Activated CD8-positive, alpha-beta T cell treated with anti-CD3 and anti-CD28 coated beads for 36 hours (primary cell): ENCODE measurements around the gene XRCC3. TPM values are rescaled to one million over a fixed set of nuclear protein-coding genes. Genes with fewer than 3 reads are reported as not detected.
"Not testable (repeated sequence)": the region's sequence is repeated elsewhere in the genome, so short reads cannot be mapped to it uniquely, and the experiment has no call there.

Experiments
- ATAC-seq: fragments of 200-7000 bp; cut with Tn5 transposase; one replicate; pipeline ENCODE4 v1.10.0; 2021; ENCODE audit warnings: mild to moderate bottlenecking, moderate library complexity
- CTCF ChIA-PET: fragments of 350-600 bp; sonication (Branson Sonifier 250); formaldehyde crosslinking; loops from one replicate; lab custom pipeline; 2021; ENCODE audit warnings: antibody characterized with exemption; lab: Charles Lee
- POLR2A ChIA-PET: fragments of 350-600 bp; sonication (Branson Sonifier 250); formaldehyde crosslinking; loops from one replicate; lab custom pipeline; 2021; ENCODE audit warnings: antibody characterized with exemption; lab: Charles Lee
- DNase-seq: peaks from one replicate; pipeline ENCODE4 v3.0.0-alpha.2; 2020
- H3K27ac Mint-ChIP-seq: one replicate; pipeline ENCODE4 v1.8.0; 2021; ENCODE audit warnings: mild to moderate bottlenecking, mixed read lengths
- H3K27me3 Mint-ChIP-seq: one replicate; pipeline ENCODE4 v1.8.0; 2021; ENCODE audit warnings: mixed read lengths
- H3K36me3 Mint-ChIP-seq: one replicate; pipeline ENCODE4 v1.8.0; 2021; ENCODE audit warnings: low read depth, mixed read lengths
- H3K4me1 Mint-ChIP-seq: one replicate; pipeline ENCODE4 v1.8.0; 2021; ENCODE audit warnings: low read depth, mixed read lengths
- H3K4me3 Mint-ChIP-seq: one replicate; pipeline ENCODE4 v1.8.0; 2021; ENCODE audit warnings: mild to moderate bottlenecking, moderate library complexity, mixed read lengths
- H3K9me3 Mint-ChIP-seq: one replicate; pipeline ENCODE4 v1.8.0; 2021; ENCODE audit warnings: mixed read lengths
- CTCF ChIP-seq: fragments of 200-600 bp; IDR thresholded peaks from one replicate; pipeline ENCODE4 v1.8.0; 2022; ENCODE audit warnings: antibody characterized with exemption, mild to moderate bottlenecking
- intact Hi-C: fragments of 100-400 bp; cut with micrococcal nuclease; formaldehyde crosslinking; loops from one replicate; pipeline ENCODE4 v1.10.0; 2022
- total RNA-seq, 2 experiments: library from RNA; stranded (reverse); gene quantifications; one replicate each; pipeline ENCODE4 v1.2.3, GENCODE V29; 2021

XRCC3 gene
- total RNA-seq, 2 experiments from 2014 or later = 47.3 to 55.2 TPM

GRCh38 chr14:103657471-103657870 lies 57.8 kb downstream of the XRCC3 start:
- no peak for ATAC-seq
- CTCF ChIA-PET = interaction anchor here (1.0 to 2.3 kb wide), 4 partner anchors 11 to 253 kb away, joined by 3 to 7 read pairs (median 3); no protein-coding TSS in a partner anchor
- Mint-ChIP-seq H3K4me1 (peaks cover 4% of the 10 kb centered on the region), H3K4me3 (no peak overlapping the region), H3K36me3 (peaks cover 22% of the 10 kb centered on the region), H3K27me3 (no peaks in the 10 kb centered on the region), H3K9me3 (no peaks in the 10 kb centered on the region), H3K27ac (no peak overlapping the region)
- no peak for DNase-seq
- TF ChIP-seq CTCF = no peak
- POLR2A ChIA-PET = interaction anchor here (1.0 kb wide), 1 partner anchor 104 kb away, joined by 4 read pairs; no protein-coding TSS in a partner anchor
- intact Hi-C loops = no loop called here

- Mint-ChIP-seq H3K9me3 (no peaks in the 10 kb centered on the region), H3K36me3 (peaks cover 17% of the 10 kb centered on the region), H3K27me3 (no peaks in the 10 kb centered on the region), H3K27ac (no peak overlapping the region), H3K4me3 (no peak overlapping the region), H3K4me1 (peaks cover 4% of the 10 kb centered on the region)
- CTCF ChIA-PET = interaction anchor here (1.0 to 2.3 kb wide), 2 partner anchors 10 to 13 kb away, joined by 3 to 7 read pairs; no protein-coding TSS in a partner anchor
- ATAC-seq (no peak), DNase-seq (no peak)
- no peak for TF ChIP-seq CTCF
- intact Hi-C loops = no loop called here
- POLR2A ChIA-PET = no interaction called here
These were observed 58.5 kb downstream of the XRCC3 start for GRCh38 chr14:103656756-103657133.

GRCh38 chr14:103656031-103656755 lies 59.1 kb downstream of the XRCC3 start:
- ATAC-seq = no peak
- H3K27me3 Mint-ChIP-seq = no peaks in the 10 kb centered on the region
- intact Hi-C loops = no loop called here
- peaks cover 4% of the 10 kb centered on the region for H3K4me1 Mint-ChIP-seq
- peaks cover 17% of the 10 kb centered on the region for H3K36me3 Mint-ChIP-seq
- H3K27ac Mint-ChIP-seq = peak overlapping the region; percentile 55
- H3K4me3 Mint-ChIP-seq = no peak overlapping the region
- no peak for TF ChIP-seq CTCF
- H3K9me3 Mint-ChIP-seq = no peaks in the 10 kb centered on the region
- DNase-seq = no peak
- POLR2A ChIA-PET = no interaction called here
- CTCF ChIA-PET = interaction anchor here (0.9 to 2.3 kb wide), 3 partner anchors 8 to 13 kb away, joined by 3 to 7 read pairs (median 3); no protein-coding TSS in a partner anchor

DNA sequence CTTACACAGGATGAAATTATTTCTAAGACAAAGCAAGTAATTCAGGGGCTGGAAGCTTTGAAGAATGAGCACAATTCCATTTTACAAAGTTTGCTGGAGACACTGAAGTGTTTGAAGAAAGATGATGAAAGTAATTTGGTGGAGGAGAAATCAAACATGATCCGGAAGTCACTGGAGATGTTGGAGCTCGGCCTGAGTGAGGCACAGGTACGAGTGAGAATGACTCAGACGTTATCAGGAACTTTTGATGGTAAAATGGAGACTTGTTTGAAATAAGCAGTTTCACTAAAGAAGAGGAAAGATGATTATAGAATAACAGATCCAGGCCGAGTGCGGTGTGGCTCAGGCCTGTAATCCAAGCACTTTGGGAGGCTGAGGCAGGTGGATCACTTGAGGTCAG lies 60.6 kb downstream of the XRCC3 start:
- intact Hi-C loops = no loop called here
- Mint-ChIP-seq H3K36me3 (peaks cover 13% of the 10 kb centered on the region), H3K27me3 (no peaks in the 10 kb centered on the region), H3K4me1 (peaks cover 7% of the 10 kb centered on the region), H3K4me3 (no peak overlapping the region), H3K27ac (peak overlapping the region; percentile 4), H3K9me3 (no peaks in the 10 kb centered on the region)
- ChIA-PET CTCF (no interaction called here), POLR2A (no interaction called here)
- no peak for DNase-seq
- no peak for TF ChIP-seq CTCF
- no peak for ATAC-seq

GRCh38 chr14:103653805-103654204 lies 61.4 kb downstream of the XRCC3 start:
- no peaks in the 10 kb centered on the region for H3K9me3 Mint-ChIP-seq
- peaks cover 7% of the 10 kb centered on the region for H3K4me1 Mint-ChIP-seq
- peaks cover 8% of the 10 kb centered on the region for H3K36me3 Mint-ChIP-seq
- intact Hi-C loops = no loop called here
- no peaks in the 10 kb centered on the region for H3K27me3 Mint-ChIP-seq
- TF ChIP-seq CTCF = no peak
- ATAC-seq (no peak), DNase-seq (no peak)
- CTCF ChIA-PET = no interaction called here
- H3K27ac Mint-ChIP-seq = no peak overlapping the region
- H3K4me3 Mint-ChIP-seq = no peak overlapping the region
- POLR2A ChIA-PET = no interaction called here

DNA sequence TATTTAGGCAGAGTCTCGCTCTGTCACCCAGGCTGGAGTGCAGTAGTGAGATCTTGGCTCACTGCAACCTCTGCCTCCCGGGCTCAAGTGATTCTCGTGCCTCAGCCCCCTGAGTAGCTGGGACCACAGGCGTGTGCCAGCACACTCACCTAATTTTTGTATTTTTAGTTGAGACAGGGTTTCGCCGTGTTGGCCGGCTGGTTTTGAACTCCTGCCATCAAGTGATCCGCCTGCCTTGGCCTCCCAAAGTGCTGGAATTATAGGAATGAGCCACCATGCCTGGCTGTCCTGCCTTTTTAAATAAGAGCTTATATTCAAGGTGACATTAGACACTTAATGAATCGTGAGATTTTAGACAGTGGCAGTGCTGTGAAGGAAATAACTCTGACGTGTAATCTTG lies 61.9 kb downstream of the XRCC3 start:
- H3K36me3 Mint-ChIP-seq, CTCF ChIA-PET, H3K27ac Mint-ChIP-seq: not testable (repeated sequence)

More for the DNA sequence above, 61.9 kb downstream of the XRCC3 start:
- DNase-seq, H3K4me1 Mint-ChIP-seq, intact Hi-C loops, H3K9me3 Mint-ChIP-seq, H3K27me3 Mint-ChIP-seq, H3K4me3 Mint-ChIP-seq, ATAC-seq: not testable (repeated sequence)
- POLR2A ChIA-PET = interaction anchor here (0.6 kb wide), 1 partner anchor 25 kb away, joined by 3 read pairs; the partner anchor contains the start of gene KLC1
